Neural cell (in vitro differentiated cells): ENCODE results near the gene POLR2J3.
"Not testable (repeated sequence)": the region's sequence is repeated elsewhere in the genome, so short reads cannot be mapped to it uniquely, and the experiment has no call there.

ENCODE experiments used
- EP300 ChIP-seq: fragments of 450-650 bp; conservative IDR thresholded peaks from 2 replicates; pipeline ENCODE4 v1.6.1; 2014; ENCODE audit warnings: antibody characterized with exemption, mild to moderate bottlenecking, moderate library complexity; ENCODE audit not compliant: poor library complexity, severe bottlenecking
- EZH2 ChIP-seq: fragments of 200-600, 300-800 bp; shearing (Covaris generic), sonication (generic); IDR thresholded peaks from 2 replicates; pipeline ENCODE4 v1.6.1; 2014; ENCODE audit warnings: antibody characterized with exemption, low read length, borderline replicate concordance, mild to moderate bottlenecking; ENCODE audit not compliant: insufficient read depth, poor library complexity, severe bottlenecking
- POLR2AphosphoS5 ChIP-seq: IDR thresholded peaks from 2 replicates; pipeline ENCODE4 v1.6.1; 2012
- REST ChIP-seq: IDR thresholded peaks from 2 replicates; pipeline ENCODE4 v1.6.1; 2012; ENCODE audit warnings: borderline replicate concordance

- not testable (repeated sequence) for TF ChIP-seq EZH2, POLR2AphosphoS5, EP300, REST
Observed at GRCh38 chr7:102574607-102575006, 2.2 kb upstream of the POLR2J3 start.
